AG08395 (cell line): ENCODE data around the gene USP37.
A peak's percentile ranks its signal among the peaks of the same experiment; 100 is the strongest.

Experiments
- DNase-seq: peaks from one replicate; pipeline ENCODE4 v3.0.0; 2012; ENCODE audit warnings: mixed read lengths, low spot score

Gene USP37

DNA sequence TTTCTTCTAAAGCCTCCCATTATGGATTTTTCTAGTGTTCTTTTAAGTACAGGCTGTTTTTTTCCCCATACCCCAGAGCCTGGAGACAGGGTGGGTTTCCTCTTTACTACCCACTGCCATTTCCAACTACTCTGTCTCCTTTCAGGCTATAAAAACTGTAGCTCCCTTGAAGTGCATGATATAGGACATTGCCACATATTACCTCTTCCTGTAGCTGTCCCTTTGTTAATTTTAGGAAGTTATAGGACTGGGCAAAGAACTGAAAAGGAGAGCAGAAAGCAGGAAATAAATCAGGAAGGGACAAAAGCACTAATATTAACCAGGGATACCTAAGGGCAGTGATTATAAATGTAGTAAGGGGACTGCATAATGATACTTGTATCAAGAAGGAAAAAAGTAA lies 95.2 kb downstream of the USP37 start:
- DNase-seq, result no peak

DNA sequence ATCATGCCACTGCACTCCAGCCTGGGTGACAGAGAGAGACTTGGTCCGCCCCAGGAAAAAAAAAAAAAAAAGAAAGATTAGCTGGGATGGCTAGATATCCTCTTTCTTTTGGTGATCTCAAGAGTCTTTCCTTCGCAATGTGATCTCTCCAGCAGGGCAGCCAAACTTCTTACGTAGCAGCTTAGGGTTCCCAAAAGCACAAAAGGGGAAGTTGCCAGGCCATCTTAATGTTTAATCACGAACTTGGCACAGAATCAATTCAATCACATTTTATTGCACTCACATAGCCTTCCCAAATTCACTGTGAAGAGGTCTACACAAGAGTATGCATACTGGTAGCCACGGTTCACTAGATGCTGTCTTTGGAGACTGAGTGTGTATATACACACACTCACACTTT lies 96.2 kb downstream of the USP37 start:
- no peak for DNase-seq

DNA sequence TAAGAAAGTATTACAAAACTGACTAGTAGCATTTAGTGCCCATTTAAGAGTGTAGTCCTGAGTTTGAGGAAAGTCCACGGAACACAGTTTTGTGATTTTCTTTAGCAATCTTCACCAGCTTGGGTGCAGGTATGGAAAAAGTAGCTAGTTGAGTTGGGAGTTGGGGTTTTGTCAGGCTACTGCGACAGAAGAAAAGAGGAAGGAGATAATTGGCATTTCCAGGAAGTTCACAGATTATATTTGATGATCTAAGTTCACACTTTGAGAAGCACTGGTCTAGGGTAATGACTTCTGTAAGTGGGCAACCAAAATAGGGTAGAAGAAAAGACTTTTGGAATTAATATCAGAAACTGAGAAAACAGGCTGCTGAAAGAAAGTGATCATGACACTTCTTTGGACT lies 97.1 kb downstream of the USP37 start:
- no peak for DNase-seq

DNA sequence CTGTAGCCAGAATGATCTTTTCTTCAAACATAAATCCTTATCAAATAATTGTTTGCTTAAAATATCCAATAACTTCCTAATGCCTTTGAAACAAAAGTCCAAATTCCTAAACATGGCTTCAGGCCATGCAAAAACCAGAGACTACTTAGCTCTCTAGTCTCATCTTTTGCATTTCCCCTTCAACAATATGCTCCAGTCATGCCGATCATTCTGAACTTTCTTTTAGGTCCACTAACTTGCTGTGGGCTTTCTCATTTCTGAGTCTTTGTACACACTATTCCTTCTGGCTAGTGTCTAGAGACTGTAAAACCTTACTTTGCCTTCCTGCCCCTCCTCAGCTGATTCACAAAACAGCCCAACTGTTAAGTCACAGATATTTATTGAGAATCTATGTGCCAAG lies 97.7 kb downstream of the USP37 start:
- no peak for DNase-seq

DNA sequence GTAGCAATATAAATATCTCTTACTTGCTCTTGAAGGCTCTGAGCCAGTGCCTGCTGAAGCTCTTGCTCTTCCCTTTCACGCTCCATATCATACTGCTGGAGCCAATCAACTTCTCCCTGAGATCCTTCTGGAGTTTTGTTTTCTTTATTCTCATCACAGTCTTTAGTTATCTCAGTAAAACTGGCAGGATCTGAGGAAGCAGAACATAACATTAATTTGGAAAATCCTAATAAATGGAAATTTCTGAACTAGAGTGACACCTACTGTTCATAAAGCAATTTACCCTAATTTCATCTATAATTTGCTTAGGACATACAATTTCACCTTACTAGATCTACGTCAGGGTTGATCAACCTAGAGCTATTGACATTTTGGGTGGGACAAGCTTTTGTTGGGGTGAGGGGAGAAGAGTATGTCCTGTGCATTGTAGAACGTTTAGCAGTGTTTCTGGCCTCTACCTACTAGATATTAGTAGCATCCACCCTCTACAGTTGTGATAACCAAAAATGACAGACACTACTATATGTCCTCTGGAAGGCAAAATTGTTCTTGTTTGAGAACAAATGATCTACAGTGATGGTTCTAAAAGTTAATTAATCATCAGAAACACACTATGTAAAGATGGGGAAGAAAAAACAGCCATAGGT lies 102.0 kb downstream of the USP37 start:
- peak; percentile 40 for DNase-seq

DNA sequence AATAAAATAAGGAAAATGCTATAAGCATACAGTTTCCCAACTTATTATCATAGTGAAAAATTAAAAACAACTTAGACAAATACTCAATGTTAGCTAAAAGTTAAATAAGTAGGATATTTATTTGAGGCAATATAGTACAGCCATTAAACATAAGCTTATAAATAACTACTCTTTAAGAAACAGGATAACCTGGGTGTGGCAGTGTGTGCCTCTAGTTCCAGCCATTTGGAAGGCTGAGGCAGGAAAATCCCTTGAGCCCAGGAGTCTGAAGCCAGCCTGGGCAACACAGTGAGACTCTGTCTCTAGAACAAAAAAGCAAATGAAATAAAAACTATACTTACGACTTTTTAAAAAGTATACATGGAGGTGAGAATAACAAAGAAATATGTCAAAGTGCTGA lies 109.6 kb downstream of the USP37 start:
- DNase-seq, result no peak

DNA sequence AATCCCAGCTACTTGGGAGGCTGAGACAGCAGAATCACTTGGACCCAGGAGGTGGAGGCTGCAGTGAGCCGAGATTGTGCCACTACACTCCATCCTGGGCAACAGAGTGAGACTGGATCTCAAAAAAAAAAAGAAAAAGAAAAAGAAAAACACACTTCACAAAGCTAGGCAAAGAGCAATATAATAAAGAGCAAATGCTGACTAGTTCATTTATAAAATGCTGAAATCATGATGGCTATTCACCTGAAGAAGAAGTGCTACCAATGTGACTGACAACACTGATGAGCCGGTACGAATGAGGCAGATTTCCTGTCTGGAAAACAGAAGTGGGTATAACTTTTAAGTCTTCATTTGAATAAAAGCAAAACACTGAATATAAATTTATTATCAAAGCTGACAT lies 111.3 kb downstream of the USP37 start:
- DNase-seq, result no peak

DNA sequence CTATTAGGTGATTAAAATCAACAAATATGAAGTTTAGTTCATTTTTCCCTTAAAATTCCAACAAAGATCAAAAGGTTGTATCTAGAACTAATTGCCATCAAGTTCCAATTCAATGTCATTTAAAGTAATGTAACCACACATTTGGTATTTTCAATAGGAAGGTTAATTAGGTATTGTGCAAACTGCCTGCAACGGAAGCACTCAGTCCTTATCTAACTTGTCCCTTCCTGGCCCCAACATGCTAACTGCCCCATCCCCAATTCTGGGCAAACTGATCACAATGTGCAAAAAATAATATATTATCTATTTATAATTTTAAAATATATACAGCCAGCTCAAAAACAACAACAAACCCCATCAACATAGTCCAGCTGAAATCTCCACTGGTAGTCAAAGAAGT lies 116.1 kb downstream of the USP37 start:
- DNase-seq, result no peak

DNA sequence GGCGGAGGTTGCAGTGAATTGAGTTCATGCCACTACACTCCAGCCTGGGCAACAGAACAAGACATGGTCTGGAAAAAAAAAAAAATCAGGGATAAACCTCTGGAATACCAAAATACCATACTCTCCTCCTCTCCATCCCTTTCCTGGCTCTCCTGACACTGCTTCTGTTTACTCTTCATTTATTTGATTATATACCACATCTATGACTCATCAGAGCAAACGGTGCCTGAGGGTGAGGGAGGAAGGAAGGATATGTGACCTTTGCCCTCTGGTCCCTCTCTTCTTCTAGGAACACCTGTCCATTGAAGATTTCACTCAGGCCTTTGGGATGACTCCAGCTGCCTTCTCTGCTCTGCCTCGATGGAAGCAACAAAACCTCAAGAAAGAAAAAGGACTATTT lies 119.2 kb downstream of the USP37 start:
- peak; percentile 36 for DNase-seq

DNA sequence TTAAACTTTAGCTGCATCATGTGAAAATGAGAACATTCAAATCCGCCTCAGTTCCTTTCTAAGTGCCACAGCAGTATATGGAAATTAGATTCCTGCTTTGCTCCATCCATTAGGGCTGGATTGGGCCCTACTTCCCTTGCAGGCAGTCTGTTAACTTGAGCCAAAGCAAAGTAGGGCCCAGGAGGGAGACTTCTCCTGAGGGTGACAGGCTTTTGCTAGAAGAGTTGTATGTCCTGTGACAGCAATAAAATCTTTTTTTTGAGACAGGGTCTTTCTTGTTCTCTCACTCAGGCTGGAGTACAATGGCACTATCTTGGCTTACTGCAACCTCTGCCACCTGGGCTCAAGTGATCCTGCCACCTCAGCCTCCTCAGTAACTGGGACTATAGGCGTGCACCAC lies 121.1 kb downstream of the USP37 start:
- no peak for DNase-seq

DNA sequence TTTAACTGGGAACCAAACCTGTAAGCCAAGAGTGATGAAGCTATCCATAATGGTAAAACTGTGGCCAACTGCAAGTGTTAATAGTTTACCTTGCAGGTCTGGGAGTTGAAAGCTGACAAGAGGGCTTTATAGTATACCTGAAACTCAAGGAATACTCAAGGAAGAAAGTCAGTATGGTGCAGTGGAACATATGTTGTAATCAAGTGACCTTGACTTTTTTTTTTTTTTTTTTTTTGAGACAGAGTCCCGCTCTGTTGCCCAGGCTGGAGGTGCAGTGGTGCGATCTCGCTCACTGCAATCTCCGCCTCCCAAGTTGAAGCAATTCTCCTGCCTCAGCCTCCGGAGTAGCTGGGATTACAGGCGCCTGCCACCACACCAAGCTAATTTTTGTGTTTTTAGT lies 121.6 kb downstream of the USP37 start:
- DNase-seq, result no peak

DNA sequence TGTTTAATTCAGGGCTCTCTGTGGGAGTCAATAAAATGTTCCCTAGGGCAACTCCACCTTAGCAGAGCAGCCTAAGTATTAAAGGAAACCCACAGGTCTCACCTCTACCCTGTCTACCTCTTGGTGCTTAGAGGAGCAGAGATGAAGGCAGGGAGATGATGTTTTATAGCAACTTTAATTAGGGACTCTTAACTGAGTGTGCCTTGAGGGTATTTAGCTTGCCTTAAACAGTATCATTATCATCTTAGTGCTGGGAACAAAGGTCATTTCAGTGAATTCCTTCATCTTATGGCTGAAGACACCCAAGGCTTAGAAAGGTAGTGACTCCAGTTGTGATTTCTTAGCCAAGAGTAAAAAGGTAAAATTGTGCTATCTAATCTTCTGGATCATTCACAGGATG lies 122.5 kb downstream of the USP37 start:
- no peak for DNase-seq

DNA sequence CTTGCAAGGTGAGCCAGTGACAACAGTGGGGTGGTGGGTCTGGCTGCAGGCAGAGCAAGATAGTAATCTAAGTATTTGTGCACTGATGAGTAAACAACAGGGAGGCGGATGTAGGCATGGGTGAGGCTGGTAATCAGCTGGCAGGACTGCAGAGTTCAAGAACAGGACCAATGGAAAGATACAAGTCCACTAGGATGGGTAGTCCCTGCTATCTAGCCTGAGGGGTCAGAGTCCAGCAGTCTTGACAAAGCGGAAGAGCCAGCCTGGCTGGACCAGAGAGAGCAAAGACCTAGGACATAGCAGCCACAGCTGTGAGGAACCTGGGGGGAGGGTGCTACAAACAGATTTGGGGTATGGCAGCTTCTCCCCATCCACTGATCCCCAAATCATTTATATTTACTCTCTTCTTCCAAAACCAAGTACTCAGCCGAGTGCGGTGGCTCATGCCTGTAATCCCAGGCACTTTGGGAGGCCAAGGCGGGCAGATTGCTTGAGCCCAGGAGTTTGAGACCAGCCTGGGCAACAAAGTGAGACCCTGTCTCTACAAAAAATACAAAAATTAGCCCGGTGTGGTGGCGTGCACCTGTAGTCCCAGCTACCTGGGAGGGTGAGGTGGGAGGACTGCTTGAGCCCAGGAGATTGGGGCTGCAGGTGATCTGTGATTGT lies 123.3 kb downstream of the USP37 start:
- no peak for DNase-seq

DNA sequence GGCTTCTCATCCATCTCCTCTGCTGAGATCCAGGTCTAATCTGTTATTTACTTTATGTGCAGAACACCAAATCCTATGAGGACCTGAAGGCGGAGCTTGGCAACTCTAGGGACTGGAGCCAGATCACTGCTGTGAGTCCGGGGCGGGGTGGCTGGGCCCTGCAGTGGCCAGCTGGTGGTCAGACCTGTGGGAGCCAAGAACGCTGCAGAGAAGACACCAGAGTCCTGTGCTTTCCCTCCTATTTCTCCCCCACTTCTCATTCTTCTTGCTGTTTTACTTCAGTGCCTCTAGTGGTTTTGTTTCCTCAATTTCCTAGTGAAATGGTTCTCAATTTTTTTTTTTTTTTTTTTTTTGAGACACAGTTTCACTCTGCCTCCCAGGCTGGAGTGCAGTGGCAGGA lies 129.6 kb downstream of the USP37 start:
- no peak for DNase-seq

DNA sequence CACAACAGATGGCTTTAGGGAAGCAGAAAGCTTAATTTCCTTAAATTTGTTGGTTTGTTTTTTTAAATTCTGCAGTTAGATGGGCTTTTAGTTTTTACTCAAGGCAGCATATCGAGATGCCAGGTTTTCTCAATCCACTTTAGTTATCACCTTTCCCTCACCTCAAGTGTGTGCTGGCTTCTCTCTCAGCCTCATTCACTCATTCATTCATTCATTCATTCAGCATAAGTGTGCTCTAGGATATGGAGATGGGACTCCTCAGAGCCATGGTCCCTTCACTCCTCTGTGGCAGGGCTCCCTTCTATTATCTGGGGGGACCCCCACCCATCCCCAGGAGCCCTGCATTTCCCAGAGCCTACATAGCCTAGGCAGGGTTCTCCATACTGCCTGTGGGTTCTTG lies 130.2 kb downstream of the USP37 start:
- no peak for DNase-seq

DNA sequence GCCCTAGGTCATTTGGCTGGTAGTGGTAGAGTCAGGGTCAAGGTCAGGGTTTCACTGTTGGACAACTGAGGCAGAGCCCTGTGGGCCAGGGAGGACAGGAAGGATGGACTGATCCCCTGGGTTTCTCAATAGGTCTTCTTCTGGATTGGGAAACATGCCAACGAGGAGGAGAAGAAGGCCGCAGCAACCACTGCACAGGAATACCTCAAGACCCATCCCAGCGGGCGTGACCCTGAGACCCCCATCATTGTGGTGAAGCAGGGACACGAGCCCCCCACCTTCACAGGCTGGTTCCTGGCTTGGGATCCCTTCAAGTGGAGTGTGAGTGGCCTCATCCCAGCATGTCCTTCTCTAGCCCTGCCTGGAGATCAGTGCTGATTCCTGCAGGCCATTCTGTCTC lies 131.2 kb downstream of the USP37 start:
- no peak for DNase-seq

DNA sequence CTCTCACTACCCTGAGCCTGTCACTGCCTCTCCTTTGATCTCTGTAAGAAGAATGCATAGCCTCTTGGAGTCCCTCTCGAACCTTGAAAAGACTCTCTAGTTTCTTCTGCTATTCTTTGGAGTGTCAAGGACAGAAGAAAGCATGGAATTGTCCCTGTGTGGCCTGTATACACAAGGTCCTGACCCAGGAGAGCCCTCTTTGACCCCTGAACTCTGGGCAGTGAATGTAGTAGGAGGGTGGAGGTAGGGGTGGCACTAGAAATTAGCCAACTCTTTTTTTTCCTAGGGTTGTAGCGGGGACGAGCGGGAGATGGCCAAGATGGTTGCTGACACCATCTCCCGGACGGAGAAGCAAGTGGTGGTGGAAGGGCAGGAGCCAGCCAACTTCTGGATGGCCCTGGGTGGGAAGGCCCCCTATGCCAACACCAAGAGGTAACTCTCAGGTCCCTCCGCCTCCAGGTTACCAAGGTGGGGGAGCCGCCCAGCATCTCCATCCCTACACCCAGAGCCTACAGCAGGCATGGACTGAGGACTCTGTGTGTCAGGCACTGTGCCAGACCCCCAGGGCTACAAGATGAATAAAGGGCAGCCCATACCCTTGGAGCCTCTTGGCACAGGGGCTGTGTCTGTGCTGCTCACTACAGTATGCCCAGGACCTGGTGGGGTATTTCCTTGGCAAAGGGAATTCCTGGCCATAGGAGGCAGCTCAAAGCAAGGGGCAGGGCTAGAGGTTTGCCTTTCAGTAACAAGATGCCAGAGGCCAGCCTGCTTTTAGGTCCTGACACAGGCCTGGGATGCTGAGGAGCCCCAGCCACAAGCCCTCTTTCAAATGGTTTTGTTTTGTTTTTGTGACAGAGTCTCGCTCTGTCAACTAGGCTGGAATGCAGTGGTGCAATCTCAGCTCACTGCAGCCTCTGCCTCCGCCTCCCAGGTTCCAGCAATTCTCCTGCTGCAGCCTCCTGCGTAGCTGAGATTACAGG lies 132.9 kb downstream of the USP37 start:
- DNase-seq, result no peak

DNA sequence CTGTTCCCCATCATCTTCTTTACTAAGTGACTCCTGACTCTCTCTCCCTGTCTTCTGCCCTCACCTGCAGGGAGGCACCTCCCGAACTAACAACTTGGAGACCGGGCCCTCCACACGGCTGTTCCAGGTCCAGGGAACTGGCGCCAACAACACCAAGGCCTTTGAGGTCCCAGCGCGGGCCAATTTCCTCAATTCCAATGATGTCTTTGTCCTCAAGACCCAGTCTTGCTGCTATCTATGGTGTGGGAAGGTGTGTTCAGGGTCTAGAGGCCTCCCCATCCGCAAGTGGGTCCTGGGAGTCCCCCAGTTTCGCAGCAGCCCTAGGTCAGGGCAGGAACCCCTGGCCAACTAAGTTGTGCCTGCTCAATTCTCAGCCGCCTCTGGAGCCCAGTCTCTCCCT lies 133.7 kb downstream of the USP37 start:
- no peak for DNase-seq

DNA sequence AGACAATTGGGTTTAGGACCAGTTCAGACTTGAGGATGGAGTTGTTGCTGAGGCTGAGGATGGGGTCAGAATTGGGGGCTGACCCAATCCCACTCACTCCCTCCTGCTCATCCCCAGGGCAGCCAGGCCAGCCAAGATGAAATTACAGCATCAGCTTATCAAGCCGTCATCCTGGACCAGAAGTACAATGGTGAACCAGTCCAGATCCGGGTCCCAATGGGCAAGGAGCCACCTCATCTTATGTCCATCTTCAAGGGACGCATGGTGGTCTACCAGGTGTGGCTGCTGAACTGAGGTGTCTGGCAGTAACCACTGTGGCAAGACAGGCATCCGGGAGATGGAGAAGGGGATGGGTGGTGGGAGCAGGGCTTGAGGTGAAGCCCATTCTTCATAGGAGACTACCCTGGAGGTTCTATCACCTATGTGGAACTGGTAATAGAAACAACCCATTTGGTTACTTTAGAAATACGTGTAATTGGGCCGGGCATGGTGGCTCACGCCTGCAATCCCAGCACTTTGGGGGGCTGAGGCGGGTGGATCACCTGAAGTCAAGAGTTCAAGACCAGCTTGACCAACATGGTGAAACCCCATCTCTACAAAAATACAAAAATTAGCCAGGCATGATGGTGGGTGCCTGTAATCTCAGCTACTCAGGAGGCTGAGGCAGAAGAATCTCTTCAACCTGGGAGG lies 135.3 kb downstream of the USP37 start:
- no peak for DNase-seq

DNA sequence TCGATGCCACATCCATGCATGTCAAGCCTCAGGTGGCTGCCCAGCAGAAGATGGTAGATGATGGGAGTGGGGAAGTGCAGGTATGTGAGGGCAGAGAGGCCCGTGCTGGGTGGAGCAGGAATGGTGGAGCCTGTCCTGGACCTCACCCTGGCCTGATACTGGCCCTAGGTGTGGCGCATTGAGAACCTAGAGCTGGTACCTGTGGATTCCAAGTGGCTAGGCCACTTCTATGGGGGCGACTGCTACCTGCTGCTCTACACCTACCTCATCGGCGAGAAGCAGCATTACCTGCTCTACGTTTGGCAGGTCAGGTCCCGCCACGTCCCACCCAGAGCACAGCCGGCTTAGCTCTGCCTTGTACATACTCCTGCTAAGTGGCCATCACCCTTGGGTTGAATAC lies 136.3 kb downstream of the USP37 start:
- DNase-seq, result no peak

DNA sequence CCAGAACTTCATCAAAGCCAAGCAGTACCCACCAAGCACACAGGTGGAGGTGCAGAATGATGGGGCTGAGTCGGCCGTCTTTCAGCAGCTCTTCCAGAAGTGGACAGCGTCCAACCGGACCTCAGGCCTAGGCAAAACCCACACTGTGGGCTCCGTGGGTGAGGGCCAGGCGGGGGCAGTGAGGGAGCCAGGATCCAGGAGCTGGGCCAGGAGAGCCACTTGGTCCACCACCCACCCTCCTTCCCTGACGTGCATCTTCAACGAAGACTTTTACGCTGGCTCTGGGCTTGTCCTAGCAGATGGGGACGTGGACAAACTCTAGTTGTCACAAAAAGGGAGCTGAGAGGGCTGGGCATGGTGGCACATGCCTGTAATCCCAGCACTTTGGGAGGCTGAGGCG lies 137.4 kb downstream of the USP37 start:
- no peak for DNase-seq

DNA sequence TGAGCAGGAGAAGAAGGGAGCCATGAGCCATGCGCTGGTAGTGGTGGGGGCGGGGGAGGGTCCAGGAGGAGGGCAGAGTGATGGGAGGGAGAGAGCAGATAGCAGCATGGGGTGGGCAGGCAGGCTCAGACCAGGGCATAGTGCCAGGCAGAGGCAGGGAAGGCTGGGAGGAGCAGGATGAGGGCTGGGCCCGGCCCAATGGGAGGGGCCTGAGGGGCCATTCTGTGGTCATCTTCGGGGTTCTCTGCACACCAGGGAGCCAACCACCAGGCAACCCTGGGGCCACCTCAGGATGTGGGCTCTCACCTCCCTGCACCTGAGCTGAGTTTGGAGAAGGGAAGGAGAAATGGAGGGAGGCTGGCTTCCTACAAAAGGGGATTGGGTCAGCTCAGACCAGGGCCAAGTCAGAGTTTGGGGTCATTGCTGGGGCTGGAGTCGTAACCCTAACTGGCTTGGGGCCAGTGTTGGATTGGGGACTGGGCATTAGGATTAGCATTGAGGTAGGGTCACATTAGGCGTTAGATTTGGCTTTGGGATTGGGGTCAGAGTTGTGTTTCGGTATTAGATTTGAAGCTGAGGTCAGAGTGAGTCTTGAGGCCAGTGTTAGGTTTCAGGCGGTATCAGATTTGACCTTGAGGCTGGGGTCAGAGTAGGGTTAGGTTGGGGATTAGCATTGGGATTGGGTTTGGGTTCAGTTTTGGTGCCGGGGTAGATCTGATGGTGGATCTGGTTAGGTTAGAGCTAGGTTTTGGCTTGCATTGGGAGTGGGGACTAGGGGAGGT lies 138.0 kb downstream of the USP37 start:
- DNase-seq, result no peak
